ENCODE measurements around the gene MOCS1. TPM values are rescaled to one million over a fixed set of nuclear protein-coding genes. Genes with fewer than 3 reads are reported as not detected.

Gene MOCS1
- total and polyA plus RNA-seq, 9 of the 15 experiments (the other 6 are each of a cell fraction or from before 2014, with no cell fraction given), result 0.69 to 12.7 (median 8.7) TPM

GRCh38 chr6:39930540-39930939, 3.7 kb downstream of the MOCS1 start:
- in situ Hi-C loops (cut with MboI) (no loop called here), intact Hi-C loops (cut with micrococcal nuclease) (no loop called here)
- peaks cover 5% of the 10 kb centered on the region for H3K9me3 ChIP-seq (replicated peaks; ENCODE audit: control insufficient read depth, insufficient read depth, low read depth, low read length)
- H3K36me3 ChIP-seq (ENCODE audit: control insufficient read depth, insufficient read depth, low read length), result peaks cover 3% of the 10 kb centered on the region; the same call in 1 of the 3 replicates
- H4K20me1 ChIP-seq (replicated peaks; ENCODE audit: control insufficient read depth, insufficient read depth, low read length), result no peaks in the 10 kb centered on the region
- no peak for FAIRE-seq
- no peaks in the 10 kb centered on the region for H3K9me1 ChIP-seq (ENCODE audit: control insufficient read depth, insufficient read depth, low read length)
- ChIA-PET POLR2A (interaction anchor here (1.3 kb wide), 1 partner anchor 26 kb away, joined by 3 read pairs; no protein-coding TSS in a partner anchor), CTCF (ENCODE audit: low intra/inter-chr PET ratio) (no interaction called here)
- ATAC-seq, result no peak
- peaks cover 6 to 8% of the 10 kb centered on the region in 2 experiments; a peak in 4 of 5 replicates for H3K4me1 ChIP-seq (replicated peaks in 1 of 2; ENCODE audit: control insufficient read depth in 2 of 2, insufficient read depth in 2 of 2, low read length in 2 of 2)
- H3K27me3 ChIP-seq (ENCODE audit: control insufficient read depth in 2 of 2, insufficient read depth in 2 of 2, low read length in 2 of 2), result peaks cover 0 to 8% of the 10 kb centered on the region in 2 experiments; a peak in 1 of 5 replicates
- no peak for TF ChIP-seq E2F3 (CRISPR knock-in tag; IDR thresholded peaks at IDR 0.05)
- TF ChIP-seq SMAD2 (IDR thresholded peaks at IDR 0.05; ENCODE audit: low read depth, low read length), result no peak
- TF ChIP-seq MAZ (CRISPR knock-in tag; conservative IDR thresholded peaks at IDR 0.05 in 1 of 2, IDR thresholded peaks at IDR 0.05 in 1 of 2), result no peak
- no peak for TF ChIP-seq PTBP1 (IDR thresholded peaks at IDR 0.05; ENCODE audit: low read depth, low read length)
- no peak for TF ChIP-seq SAP30 (IDR thresholded peaks at IDR 0.05; ENCODE audit: borderline replicate concordance, insufficient read depth, low read depth, low read length, poor library complexity, severe bottlenecking)
- TF ChIP-seq ZNF23 (CRISPR knock-in tag; IDR thresholded peaks at IDR 0.05), result no peak
- TF ChIP-seq ZBTB43 (CRISPR knock-in tag; IDR thresholded peaks at IDR 0.05), result no peak
- no peak for TF ChIP-seq ZNF197 (CRISPR knock-in tag; IDR thresholded peaks at IDR 0.05; ENCODE audit: low read depth)
- no peak for TF ChIP-seq YY1 (IDR thresholded peaks at IDR 0.05; ENCODE audit: borderline replicate concordance in 1 of 3, control insufficient read depth in 1 of 3, extremely low read depth in 1 of 3, insufficient read depth in 3 of 3, insufficient read length in 1 of 3, insufficient replicate concordance in 2 of 3, low read depth in 1 of 3, low read length in 2 of 3)
- no peak for TF ChIP-seq ZNF217 (CRISPR knock-in tag; IDR thresholded peaks at IDR 0.05)
- TF ChIP-seq STAG1 (CRISPR knock-in tag; IDR thresholded peaks at IDR 0.05; ENCODE audit: borderline replicate concordance), result no peak
- TF ChIP-seq ATF6 (CRISPR knock-in tag; IDR thresholded peaks at IDR 0.05), result no peak
- no peak overlapping the region for H3K9ac ChIP-seq (ENCODE audit: insufficient read depth in 1 of 2, low read depth in 2 of 2, low read length in 2 of 2)
- DNase-seq (ENCODE audit: extremely low read depth in 1 of 4, low spot score in 3 of 4), result no peak
- no peak overlapping the region for H3K4me2 ChIP-seq (ENCODE audit: insufficient read depth, low read length)
- WGBS (ENCODE audit: insufficient coverage, low coverage, missing lambda C conversion rate), result 8% methylated on average over 4 of the region's 4 CpGs
- no peak overlapping the region for H3K4me3 ChIP-seq
- no peaks in the 10 kb centered on the region for H3K79me2 ChIP-seq (ENCODE audit: control insufficient read depth, insufficient read depth, low read length)
- BruUV-seq (replicated peaks), result no TSS peak
- H3K27ac ChIP-seq (ENCODE audit: extremely low read depth, low read depth, low read length), result no peak overlapping the region
- no peak overlapping the region for H2AFZ ChIP-seq (ENCODE audit: low read depth, low read length)
